GM19351 (cell line): Measurements from ENCODE around the gene CCBE1.

Experiments
- ATAC-seq: cut with Tn5 transposase; IDR thresholded peaks from one replicate; pipeline ENCODE4 v1.9.1; 2021; ENCODE audit warnings: mild to moderate bottlenecking, moderate library complexity; ENCODE audit not compliant: unreplicated experiment

CCBE1 gene

GRCh38 chr18:59623456-59624368 is 73.5 kb downstream of the CCBE1 start:
- no peak for ATAC-seq

- no peak for ATAC-seq
Observed at GRCh38 chr18:59621027-59621426, 76.2 kb downstream of the CCBE1 start.

GRCh38 chr18:59620381-59620780 is 76.8 kb downstream of the CCBE1 start:
- ATAC-seq, result no peak

- no peak for ATAC-seq
Observed at GRCh38 chr18:59619816-59620215, 77.4 kb downstream of the CCBE1 start.

GRCh38 chr18:59617468-59617932 is 79.7 kb downstream of the CCBE1 start:
- ATAC-seq, result no peak

- ATAC-seq, result no peak
Observed at GRCh38 chr18:59616501-59616900, 80.7 kb downstream of the CCBE1 start.

GRCh38 chr18:59613903-59614302 is 83.3 kb downstream of the CCBE1 start:
- no peak for ATAC-seq

- no peak for ATAC-seq
Observed at GRCh38 chr18:59612381-59612780, 84.8 kb downstream of the CCBE1 start.

GRCh38 chr18:59610546-59611140 is 86.6 kb downstream of the CCBE1 start:
- ATAC-seq, result no peak

- no peak for ATAC-seq
Observed at GRCh38 chr18:59609654-59610053, 87.6 kb downstream of the CCBE1 start.

- no peak for ATAC-seq
Observed at GRCh38 chr18:59607471-59607870, 89.8 kb downstream of the CCBE1 start.

GRCh38 chr18:59607078-59607379 is 90.2 kb downstream of the CCBE1 start:
- no peak for ATAC-seq

GRCh38 chr18:59606193-59607077 is 90.8 kb downstream of the CCBE1 start:
- ATAC-seq, result no peak

- ATAC-seq, result no peak
Observed at GRCh38 chr18:59605633-59606192, 91.5 kb downstream of the CCBE1 start.

- no peak for ATAC-seq
Observed at GRCh38 chr18:59604877-59605276, 92.3 kb downstream of the CCBE1 start.

- ATAC-seq, result no peak
Observed at GRCh38 chr18:59597049-59597448, 100.2 kb downstream of the CCBE1 start.

GRCh38 chr18:59593291-59593717 is 103.9 kb downstream of the CCBE1 start:
- ATAC-seq, result no peak

- no peak for ATAC-seq
Observed at GRCh38 chr18:59592624-59593023, 104.6 kb downstream of the CCBE1 start.

GRCh38 chr18:59582395-59582794 is 114.8 kb downstream of the CCBE1 start:
- ATAC-seq, result no peak

- no peak for ATAC-seq
Observed at GRCh38 chr18:59579509-59579908, 117.7 kb downstream of the CCBE1 start.

GRCh38 chr18:59577386-59577655 is 119.9 kb downstream of the CCBE1 start:
- no peak for ATAC-seq
